Endothelial cell of umbilical vein (primary cell): ENCODE data around the gene CCDC88B.

Source experiments
- EZH2 ChIP-seq: IDR thresholded peaks from 2 replicates; pipeline ENCODE4 v1.6.1; 2012; ENCODE audit warnings: borderline replicate concordance, low read depth, mild to moderate bottlenecking, moderate library complexity, low read length, inconsistent platforms; ENCODE audit not compliant: severe bottlenecking
- MYC ChIP-seq: IDR thresholded peaks from one replicate; pipeline ENCODE4 v1.6.1; 2011; ENCODE audit warnings: mild to moderate bottlenecking, low read depth, low read length

- TF ChIP-seq EZH2 (no peak), MYC (no peak)
Measured at GRCh38 chr11:64339754-64340408, at the start of gene CCDC88B.
